PFSK-1 (cell line): ENCODE measurements around the gene ATXN7L1.

Source experiments
- SIN3A ChIP-seq: IDR thresholded peaks from 2 replicates; pipeline ENCODE4 v1.6.1; 2012; ENCODE audit warnings: mild to moderate bottlenecking, low read length, moderate library complexity, borderline replicate concordance; ENCODE audit not compliant: insufficient read depth
- TAF1 ChIP-seq: IDR thresholded peaks from 2 replicates; pipeline ENCODE4 v1.6.1; 2012; ENCODE audit warnings: low read length, control low read depth, borderline replicate concordance; ENCODE audit not compliant: insufficient read depth
- TF ChIP-seq, protein P1 (sequence below), 2 experiments: IDR thresholded peaks; 2 replicates each; pipeline versions ENCODE4 v1.6.1 to v1.8.0; 2011 to 2012; ENCODE audit warnings: low read depth in 2 of 2, low read length in 2 of 2, control low read depth in 1 of 2, inconsistent platforms in 1 of 2, mild to moderate bottlenecking in 1 of 2, moderate library complexity in 1 of 2; ENCODE audit not compliant: insufficient read depth in 1 of 2

- TF ChIP-seq, protein P1, sequence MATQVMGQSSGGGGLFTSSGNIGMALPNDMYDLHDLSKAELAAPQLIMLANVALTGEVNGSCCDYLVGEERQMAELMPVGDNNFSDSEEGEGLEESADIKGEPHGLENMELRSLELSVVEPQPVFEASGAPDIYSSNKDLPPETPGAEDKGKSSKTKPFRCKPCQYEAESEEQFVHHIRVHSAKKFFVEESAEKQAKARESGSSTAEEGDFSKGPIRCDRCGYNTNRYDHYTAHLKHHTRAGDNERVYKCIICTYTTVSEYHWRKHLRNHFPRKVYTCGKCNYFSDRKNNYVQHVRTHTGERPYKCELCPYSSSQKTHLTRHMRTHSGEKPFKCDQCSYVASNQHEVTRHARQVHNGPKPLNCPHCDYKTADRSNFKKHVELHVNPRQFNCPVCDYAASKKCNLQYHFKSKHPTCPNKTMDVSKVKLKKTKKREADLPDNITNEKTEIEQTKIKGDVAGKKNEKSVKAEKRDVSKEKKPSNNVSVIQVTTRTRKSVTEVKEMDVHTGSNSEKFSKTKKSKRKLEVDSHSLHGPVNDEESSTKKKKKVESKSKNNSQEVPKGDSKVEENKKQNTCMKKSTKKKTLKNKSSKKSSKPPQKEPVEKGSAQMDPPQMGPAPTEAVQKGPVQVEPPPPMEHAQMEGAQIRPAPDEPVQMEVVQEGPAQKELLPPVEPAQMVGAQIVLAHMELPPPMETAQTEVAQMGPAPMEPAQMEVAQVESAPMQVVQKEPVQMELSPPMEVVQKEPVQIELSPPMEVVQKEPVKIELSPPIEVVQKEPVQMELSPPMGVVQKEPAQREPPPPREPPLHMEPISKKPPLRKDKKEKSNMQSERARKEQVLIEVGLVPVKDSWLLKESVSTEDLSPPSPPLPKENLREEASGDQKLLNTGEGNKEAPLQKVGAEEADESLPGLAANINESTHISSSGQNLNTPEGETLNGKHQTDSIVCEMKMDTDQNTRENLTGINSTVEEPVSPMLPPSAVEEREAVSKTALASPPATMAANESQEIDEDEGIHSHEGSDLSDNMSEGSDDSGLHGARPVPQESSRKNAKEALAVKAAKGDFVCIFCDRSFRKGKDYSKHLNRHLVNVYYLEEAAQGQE (IDR thresholded peaks at IDR 0.05; ENCODE audit: insufficient read depth in 1 of 2, low read depth in 2 of 2, low read length in 2 of 2): no peak
- TF ChIP-seq TAF1: no peak
- TF ChIP-seq SIN3A: no peak
These were observed 232.5 kb downstream of the ATXN7L1 start for GRCh38 chr7:105643851-105644250.
